GM19372 (cell line): Measurements from ENCODE around the gene MICAL3.

Experiments used
- ATAC-seq: cut with Tn5 transposase; IDR thresholded peaks from one replicate; pipeline ENCODE4 v1.9.1; 2021; ENCODE audit warnings: mild to moderate bottlenecking, low read depth, moderate library complexity; ENCODE audit not compliant: unreplicated experiment

Gene MICAL3

DNA sequence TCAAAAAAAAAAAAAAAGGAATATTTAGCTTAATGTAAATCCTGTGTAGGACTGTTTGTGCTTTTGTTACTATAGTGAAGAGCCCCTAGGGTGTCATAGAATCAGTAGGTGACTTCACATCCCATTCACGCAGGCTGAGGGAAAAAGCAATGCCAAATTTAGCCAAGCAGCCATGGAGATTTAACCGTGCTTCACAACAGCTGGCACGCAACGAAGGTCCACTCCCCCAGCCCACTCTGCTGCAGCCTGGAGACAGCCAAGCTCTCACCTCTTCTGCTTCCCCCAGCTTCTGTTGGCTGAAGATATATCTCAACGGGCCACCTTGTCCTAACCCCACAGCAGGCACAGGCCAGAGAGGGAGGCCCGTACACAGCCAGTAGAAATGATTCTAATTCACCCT, 171.3 kb downstream of the MICAL3 start:
- no peak for ATAC-seq

- no peak for ATAC-seq
These were observed 172.6 kb downstream of the MICAL3 start for GRCh38 chr22:17851759-17852158.

GRCh38 chr22:17847360-17848078, 176.8 kb downstream of the MICAL3 start:
- ATAC-seq = no peak

DNA sequence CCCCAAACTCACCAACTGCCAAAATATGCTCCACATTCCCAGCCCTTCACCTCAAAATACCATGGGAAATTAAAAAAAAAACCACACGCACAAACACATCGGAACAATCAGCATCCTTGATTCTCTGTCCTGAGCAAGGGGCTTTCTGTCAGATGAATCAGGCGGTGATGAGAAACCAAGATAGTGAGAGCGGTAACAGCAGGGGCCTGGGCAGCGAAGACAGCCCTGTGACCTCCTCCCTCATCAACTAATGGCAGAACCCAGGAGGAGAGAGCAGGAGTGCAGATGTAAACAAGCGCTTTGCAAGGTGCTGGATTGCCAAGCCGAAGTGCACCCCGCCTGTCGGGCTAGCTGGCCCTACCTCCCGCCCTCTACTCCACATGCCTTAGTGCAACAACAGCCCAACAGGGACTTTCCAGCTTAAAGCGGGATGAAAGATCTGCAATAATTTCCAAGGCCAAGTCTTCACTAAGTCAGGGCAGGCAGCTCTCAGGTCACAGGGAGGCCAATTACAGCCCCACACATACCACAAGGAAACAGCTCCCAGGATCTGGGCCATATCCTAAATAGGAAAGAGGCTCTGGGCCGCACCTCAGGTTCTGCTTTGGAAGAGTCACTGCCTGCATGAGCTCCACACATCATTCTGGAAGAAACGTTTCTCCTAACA, 177.9 kb downstream of the MICAL3 start:
- no peak for ATAC-seq

GRCh38 chr22:17845790-17846189, 178.6 kb downstream of the MICAL3 start:
- ATAC-seq = no peak

GRCh38 chr22:17845327-17845726, 179.0 kb downstream of the MICAL3 start:
- ATAC-seq = no peak

DNA sequence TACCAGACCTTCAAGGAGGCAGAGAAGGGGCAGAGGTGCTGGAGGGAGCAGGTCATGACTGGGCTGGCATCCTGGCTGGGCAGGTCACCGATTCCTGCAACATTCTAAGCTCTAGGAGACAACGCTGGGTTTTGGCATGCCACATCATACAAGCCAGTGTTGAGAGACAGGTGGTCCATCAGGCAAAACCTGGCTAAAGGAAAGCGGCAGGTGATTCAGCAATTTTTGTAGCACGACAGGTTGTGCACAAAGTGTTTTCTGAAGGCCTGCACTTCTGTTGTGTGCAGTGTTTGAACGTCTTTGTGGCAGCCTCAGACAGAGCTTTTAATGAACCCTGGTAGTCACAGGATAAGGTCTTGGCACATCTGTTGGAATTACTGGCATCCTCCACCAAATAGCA, 180.2 kb downstream of the MICAL3 start:
- ATAC-seq = no peak

- no peak for ATAC-seq
These were observed 182.0 kb downstream of the MICAL3 start for GRCh38 chr22:17842386-17842785.

DNA sequence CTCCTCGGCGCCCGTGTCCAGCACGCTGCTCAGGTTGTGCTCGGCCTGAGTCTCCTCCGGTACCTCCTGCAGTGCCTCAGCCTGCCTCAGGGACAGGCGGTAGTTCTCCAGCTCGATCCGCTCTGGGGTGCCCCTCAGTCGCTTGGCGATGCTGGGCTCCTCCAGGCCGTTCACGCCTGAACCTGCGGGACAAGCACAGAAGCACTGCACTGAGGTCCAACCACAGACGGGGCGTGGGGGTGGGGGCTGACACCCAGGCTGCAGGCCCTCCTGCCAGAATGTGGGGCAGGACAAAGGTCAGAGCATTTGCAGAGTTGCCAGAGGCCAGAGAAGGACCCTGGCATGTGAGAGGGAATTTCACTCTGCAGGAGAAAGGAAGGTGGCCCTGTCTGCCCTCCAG, 182.5 kb downstream of the MICAL3 start:
- no peak for ATAC-seq

- ATAC-seq = no peak
These were observed 186.0 kb downstream of the MICAL3 start for GRCh38 chr22:17838180-17838865.

DNA sequence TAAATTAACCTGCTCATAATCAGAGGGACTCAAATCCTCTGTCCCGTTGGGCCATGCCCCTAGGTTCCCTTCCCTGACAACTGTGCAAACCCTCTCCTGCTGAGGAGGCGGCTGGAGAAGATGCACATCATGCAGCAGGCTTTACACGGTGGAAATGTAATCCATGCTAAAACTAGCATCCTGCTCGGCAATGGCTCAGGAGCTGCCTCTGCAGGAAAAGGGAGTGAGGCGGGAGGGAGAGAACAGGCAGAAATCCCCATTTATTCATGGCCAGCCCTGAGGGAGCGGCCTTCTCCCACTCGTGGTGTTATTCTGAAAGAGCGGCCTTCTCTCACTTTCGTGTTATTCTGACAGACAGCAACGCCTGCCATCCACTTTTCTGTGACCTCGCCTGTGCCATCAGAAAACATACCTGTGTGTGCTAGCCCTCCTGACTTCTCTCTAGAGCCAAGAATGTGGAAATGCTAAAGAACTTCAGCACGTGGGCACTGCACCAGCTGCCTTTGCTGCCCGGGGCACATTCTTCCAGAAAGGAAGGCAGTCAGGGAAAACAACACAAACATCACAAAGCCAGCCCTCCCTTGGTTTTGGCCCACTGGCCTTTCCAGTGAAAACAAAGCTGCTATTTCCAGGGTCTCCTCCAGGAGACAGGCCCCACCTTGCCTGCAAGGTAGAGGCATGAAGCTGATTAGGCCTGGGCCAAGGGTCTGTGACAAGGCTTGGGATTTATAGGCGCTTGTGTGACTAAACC, 187.2 kb downstream of the MICAL3 start:
- ATAC-seq = no peak

GRCh38 chr22:17835256-17835655, 189.1 kb downstream of the MICAL3 start:
- no peak for ATAC-seq

DNA sequence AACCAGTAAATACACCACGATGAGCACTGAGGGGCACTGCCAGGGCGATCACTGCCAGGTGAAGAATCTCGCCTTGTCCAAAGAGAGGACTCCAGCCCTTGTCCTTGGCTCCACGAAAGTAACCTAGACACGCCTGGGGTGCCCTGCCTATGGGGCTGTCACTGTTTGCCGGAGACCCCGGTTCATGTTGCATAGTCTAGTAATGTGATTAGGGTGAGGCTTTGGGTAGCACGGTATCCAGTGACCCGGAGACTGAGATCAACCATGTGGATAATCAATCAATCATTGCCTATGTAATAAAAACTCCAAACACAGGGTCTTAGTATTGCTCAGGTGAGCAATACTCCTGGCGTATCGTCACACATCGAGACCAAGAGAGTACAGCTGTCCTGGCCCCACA, 190.9 kb downstream of the MICAL3 start:
- no peak for ATAC-seq

DNA sequence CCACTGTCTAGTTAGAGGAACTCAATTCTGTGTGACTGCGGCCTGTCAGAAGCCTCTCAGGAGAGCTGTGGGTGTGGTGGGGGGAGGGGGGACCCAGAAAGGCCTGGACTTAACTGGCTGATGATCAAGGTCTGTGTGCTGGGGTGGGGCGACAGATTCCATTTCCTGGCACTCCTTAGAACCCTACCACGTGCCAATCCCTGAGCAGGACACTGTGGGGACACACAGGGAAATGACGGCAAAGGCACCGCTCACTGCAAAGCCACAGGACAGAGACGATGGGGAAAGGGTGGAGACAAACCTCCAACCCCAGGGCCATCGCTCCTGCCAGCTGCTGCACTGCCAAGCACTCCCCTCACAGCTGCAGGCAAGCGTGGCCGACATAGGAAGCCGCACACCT, 191.7 kb downstream of the MICAL3 start:
- ATAC-seq = no peak

GRCh38 chr22:17831501-17832251, 192.7 kb downstream of the MICAL3 start:
- ATAC-seq = no peak

DNA sequence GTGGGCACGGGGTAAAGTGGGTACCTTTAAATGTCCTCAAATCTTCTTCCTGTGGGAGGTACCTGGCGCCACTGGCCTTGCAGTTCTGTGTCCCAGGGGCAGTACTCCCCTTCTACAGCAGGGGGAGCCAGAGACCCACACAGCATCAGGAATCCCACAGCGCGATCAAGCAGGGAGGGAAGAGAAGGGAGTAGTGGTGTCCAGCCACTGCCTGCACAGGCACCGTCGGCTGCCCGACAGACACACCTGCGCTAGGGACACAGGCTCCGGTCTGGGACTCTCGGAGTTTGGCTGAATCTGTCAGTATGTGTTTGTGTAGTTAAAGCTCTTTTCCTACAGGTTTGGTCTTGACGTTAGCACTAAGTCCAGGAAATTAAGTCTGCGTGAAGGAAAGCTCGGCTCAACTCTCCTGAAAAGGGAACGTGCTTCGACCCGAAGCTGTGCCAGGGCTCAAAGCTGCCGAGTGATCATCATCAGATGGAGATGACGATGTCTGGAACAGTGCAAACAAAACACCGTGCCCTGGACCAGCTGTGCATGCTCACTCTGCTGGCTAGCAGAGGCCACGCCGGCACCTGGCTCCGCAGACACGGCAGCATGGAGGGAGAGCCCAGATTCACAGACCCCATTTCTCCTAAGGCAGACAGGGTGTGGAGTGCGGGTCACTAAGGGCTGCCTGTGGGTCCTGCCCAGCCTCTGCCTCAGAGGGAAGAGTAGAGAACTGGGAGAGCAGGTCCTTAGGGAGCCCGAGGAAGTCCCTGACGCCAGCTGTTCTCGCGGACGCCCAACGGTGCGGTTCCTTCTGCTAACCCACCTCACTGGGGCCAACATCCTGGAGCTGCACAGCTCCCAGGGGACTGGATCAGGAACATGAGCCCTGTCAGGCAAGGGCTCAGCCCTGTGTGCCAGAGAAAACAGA, 194.1 kb downstream of the MICAL3 start:
- no peak for ATAC-seq

GRCh38 chr22:17829695-17830042, 194.7 kb downstream of the MICAL3 start:
- ATAC-seq = no peak

- no peak for ATAC-seq
These were observed 195.8 kb downstream of the MICAL3 start for GRCh38 chr22:17828502-17829080.

DNA sequence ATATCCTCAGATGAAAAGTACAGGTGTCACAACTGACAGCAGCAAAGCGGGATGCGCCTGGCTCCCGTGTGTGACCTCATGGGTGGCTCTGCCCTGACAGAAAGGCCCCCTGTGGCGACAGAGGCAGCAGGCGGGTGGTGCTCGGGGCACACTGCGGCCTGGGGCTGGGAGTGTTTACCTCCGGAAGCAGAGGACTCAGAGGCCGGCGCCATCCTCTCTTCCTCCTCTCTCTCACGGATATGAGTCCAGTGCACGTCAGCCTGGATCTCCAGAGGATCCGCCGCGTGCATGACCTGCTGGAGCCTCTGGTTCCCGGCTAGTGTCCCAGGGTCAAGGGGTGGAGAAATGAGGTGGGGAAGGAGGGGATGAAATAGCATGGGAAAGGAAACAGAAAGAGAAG, 196.9 kb downstream of the MICAL3 start:
- no peak for ATAC-seq
